A549 treated with RU486 at 1 μM for 4 hours (cell line): ENCODE data around the gene TATDN3. TPM values are rescaled to one million over a fixed set of nuclear protein-coding genes. Genes with fewer than 3 reads are reported as not detected.

Experiments
- total RNA-seq: library from RNA; stranded (reverse); fragments of 200-300 nt; extraction: Qiagen RNA extraction; gene quantifications from 5 replicates; pipeline ENCODE4 v1.2.3, GENCODE V29; 2022; ENCODE audit warnings: low read depth

Gene TATDN3, protein sequence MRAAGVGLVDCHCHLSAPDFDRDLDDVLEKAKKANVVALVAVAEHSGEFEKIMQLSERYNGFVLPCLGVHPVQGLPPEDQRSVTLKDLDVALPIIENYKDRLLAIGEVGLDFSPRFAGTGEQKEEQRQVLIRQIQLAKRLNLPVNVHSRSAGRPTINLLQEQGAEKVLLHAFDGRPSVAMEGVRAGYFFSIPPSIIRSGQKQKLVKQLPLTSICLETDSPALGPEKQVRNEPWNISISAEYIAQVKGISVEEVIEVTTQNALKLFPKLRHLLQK
- total RNA-seq: 11.8 to 13.8 TPM (median 13.3 TPM) in 5 replicates

DNA sequence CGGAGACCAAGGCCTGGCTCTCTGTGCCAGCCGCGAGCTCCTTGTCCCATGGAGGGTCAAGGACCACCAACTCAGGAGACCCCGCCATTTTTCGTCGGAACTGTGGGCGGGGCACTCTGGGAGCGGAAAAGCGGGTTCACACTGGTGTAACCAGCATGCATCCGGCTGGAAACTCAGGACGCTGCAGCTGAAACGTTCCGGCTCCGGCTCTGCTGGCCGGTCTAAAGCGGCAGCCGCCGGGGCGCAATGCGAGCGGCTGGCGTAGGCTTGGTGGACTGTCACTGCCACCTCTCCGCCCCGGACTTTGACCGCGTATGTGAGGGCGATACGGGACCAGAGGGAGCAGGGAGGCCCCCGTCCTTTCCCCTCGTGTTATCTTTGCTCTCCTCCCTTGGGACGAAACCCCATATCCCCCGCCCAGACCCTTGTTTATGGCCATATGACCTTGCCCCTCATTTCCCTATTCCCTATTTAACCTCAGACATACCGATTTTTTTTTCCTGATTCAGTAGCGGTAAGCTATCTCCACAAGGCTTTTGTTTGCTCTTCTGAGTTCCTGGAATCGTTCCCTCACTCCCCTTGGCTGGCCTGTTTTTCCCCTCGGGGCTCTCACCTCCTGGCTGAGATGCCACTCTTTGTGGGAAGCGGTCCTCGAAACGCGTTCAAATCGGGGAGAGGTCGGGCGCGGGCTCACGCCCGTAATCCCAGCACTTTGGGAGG lies at the start of gene TATDN3, which contains the start of gene NSL1:
TATDN3 (plus strand) TSS at position 219 of the 720 bp plus-strand sequence; CDS start at position 247, 28 bp downstream.
NSL1 (minus strand) TSS at position 102 of the 720 bp plus-strand sequence; CDS start at position 88, 14 bp downstream.

DNA sequence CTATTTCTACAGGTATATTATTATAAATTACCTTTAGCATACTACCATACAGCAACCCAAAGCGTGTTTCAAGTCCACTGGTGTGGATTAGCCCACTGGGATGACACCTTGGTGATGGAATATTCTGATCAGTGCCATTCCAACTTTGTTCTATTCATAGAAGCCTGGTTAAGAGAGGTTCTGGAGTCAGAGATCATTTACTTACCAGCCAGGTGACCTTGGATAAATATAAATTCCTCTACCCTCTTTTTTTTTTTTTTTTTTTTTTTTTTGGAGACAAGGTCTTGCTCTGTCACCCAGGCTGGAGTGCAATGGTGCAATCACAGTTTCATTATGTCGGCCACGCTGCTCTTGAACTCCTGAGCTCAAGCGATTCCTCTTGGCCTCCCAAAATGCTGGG lies 55.9 kb downstream of the TATDN3 start, which contains the start of gene SPATA45:
SPATA45 (minus strand) TSS at position 101 of the 400 bp plus-strand sequence. CDS start 11,500 bp downstream, outside the sequence.

DNA sequence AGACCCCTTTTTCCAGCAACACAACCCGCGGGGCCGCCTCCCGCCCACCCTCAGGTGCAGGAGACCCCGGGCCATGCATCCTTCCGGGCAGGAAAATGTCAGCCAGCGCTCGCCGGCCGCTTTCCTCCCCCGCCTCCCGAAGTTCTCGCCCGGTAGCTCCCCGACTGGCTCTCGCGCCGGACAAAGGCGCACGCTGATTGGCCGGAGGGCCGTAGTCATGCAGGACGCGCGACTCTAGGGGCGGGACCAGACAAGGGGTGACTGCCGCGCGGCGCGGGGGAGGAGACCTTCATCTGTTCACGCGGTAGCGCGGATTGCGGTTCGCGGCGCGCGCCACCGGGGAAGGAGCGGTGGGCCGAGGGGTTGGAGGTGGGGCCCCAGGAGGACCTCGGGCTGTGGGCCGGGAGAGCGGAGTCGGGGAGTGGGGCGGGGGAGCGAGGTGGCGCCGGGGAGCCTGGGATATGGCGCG lies 66.3 kb downstream of the TATDN3 start, which contains the start of gene FLVCR1:
FLVCR1 (plus strand) TSS at position 284 of the 469 bp plus-strand sequence; CDS start at position 462, 178 bp downstream.

Other genes with a start within 250 kb of the TATDN3 start
- 32.7 to 51.8 TPM (median 44.0 TPM) in 5 replicates for gene ATF3, start 183.1 kb upstream of the TATDN3 start, total RNA-seq
- gene BATF3, start 92.1 kb upstream of the TATDN3 start, total RNA-seq: 18.4 to 34.7 TPM (median 32.8 TPM) in 5 replicates
- 26.8 to 41.6 TPM (median 29.4 TPM) in 5 replicates for gene NSL1, start 117 bp upstream of the TATDN3 start, total RNA-seq
- not detected in 5 replicates for gene SPATA45, start 55.8 kb downstream of the TATDN3 start, total RNA-seq
- 9.0 to 18.2 TPM (median 17.2 TPM) in 5 replicates for gene FLVCR1, start 66.4 kb downstream of the TATDN3 start, total RNA-seq
- 2.6 to 3.8 TPM (median 3.5 TPM) in 5 replicates for gene VASH2, start 158.6 kb downstream of the TATDN3 start, total RNA-seq
- 10.8 to 17.1 TPM (median 16.2 TPM) in 5 replicates for gene ANGEL2, start 224.0 kb downstream of the TATDN3 start, total RNA-seq